Type B pancreatic cell (in vitro differentiated cells): ENCODE measurements around the gene ITPK1. TPM values are rescaled to one million over a fixed set of nuclear protein-coding genes. Genes with fewer than 3 reads are reported as not detected.

Source experiments
- DNase-seq: peaks from one replicate; pipeline ENCODE4 v3.0.0; 2021; ENCODE audit warnings: mixed read lengths; ENCODE audit not compliant: unreplicated experiment; ENCODE audit errors: extremely low spot score
- H3K27ac Mint-ChIP-seq: 2 replicates; pipeline ENCODE4 v1.8.0; 2021; ENCODE audit warnings: mild to moderate bottlenecking, mixed read lengths
- H3K27me3 Mint-ChIP-seq: 2 replicates; pipeline ENCODE4 v1.8.0; 2021; ENCODE audit warnings: mixed read lengths
- H3K36me3 Mint-ChIP-seq: 2 replicates; pipeline ENCODE4 v1.8.0; 2021; ENCODE audit warnings: mixed read lengths
- H3K4me1 Mint-ChIP-seq: one replicate; pipeline ENCODE4 v1.8.0; 2021; ENCODE audit warnings: mixed read lengths; ENCODE audit not compliant: unreplicated experiment
- H3K4me3 Mint-ChIP-seq: 2 replicates; pipeline ENCODE4 v1.8.0; 2021; ENCODE audit warnings: mild to moderate bottlenecking, mixed read lengths
- H3K9me3 Mint-ChIP-seq: 2 replicates; pipeline ENCODE4 v1.8.0; 2021; ENCODE audit warnings: mixed read lengths
- total RNA-seq: library from RNA; stranded (reverse); gene quantifications from 2 replicates; pipeline ENCODE4 v1.2.1, GENCODE V29; 2021; ENCODE audit warnings: low replicate concordance
- TF ChIP-seq, protein P1 (sequence below): fragments of 200-600 bp; sonication (generic); conservative IDR thresholded peaks from 2 replicates; pipeline ENCODE4 v1.5.0; 2021; ENCODE audit warnings: antibody characterized with exemption, mild to moderate bottlenecking

Gene ITPK1
- total RNA-seq, 1 donor from 2014 or later: 40.2 TPM

DNA sequence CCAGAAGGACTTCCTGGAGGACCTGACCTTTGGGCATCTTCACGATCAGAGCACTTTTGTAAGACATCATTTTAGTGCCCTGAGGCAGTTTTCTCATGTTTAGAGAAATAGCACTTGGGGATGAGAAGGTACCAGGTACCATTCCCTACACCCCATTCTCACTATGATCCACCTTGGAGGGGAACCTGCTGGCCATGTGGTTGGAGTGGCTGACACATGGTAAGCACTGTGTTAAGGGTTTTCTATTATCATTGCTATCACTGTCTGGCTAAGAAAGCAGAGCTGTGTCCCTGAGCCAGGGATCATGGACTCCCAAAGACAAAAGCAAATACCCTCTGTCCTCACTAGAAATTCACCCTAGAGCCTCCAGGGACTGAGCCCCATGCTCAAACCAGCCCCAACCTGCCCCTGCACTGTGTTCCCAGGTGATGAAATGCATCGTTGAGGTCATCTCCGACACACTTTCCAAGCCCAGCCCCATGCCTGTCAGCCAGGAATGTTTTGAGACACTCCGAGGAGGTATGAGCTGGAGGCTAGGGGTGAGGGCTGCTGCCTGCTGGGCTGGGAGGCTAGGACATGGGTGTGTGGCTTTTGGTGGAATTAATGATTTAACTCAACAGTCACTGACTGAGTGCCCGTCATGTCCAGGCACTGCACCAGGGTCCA, 189.4 kb downstream of the ITPK1 start:
- H3K9me3 Mint-ChIP-seq: no peaks in the 10 kb centered on the region
- H3K4me1 Mint-ChIP-seq: peaks cover 5% of the 10 kb centered on the region
- TF ChIP-seq, protein P1, sequence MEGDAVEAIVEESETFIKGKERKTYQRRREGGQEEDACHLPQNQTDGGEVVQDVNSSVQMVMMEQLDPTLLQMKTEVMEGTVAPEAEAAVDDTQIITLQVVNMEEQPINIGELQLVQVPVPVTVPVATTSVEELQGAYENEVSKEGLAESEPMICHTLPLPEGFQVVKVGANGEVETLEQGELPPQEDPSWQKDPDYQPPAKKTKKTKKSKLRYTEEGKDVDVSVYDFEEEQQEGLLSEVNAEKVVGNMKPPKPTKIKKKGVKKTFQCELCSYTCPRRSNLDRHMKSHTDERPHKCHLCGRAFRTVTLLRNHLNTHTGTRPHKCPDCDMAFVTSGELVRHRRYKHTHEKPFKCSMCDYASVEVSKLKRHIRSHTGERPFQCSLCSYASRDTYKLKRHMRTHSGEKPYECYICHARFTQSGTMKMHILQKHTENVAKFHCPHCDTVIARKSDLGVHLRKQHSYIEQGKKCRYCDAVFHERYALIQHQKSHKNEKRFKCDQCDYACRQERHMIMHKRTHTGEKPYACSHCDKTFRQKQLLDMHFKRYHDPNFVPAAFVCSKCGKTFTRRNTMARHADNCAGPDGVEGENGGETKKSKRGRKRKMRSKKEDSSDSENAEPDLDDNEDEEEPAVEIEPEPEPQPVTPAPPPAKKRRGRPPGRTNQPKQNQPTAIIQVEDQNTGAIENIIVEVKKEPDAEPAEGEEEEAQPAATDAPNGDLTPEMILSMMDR: no peak
- no peak for DNase-seq
- peaks cover 40% of the 10 kb centered on the region for H3K27me3 Mint-ChIP-seq
- peak overlapping the region; percentile 31 for H3K27ac Mint-ChIP-seq
- peak overlapping the region; percentile 25 for H3K4me3 Mint-ChIP-seq
- H3K36me3 Mint-ChIP-seq: no peaks in the 10 kb centered on the region

DNA sequence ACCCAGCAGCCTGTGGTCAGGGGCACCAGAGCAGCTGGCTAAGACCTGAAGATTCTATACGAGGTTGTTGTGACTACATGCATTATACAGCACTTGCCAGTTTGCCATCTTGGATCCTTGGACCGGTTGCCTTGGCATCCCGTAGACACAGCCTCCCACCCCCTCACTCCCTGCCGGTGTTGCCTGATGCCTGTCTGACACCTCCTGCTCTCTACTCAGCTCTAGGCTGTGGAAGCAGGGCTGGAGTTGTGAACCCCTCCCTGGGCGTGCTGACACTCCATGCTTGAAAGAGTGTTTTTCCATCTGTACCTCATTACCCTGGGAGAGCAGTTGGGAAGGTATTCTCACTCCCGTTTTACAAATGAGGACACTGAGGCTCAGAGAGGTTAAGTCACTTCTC, 190.3 kb downstream of the ITPK1 start:
- TF ChIP-seq, protein P1: no peak
- H3K9me3 Mint-ChIP-seq: no peaks in the 10 kb centered on the region
- DNase-seq: no peak
- H3K4me1 Mint-ChIP-seq: peaks cover 5% of the 10 kb centered on the region
- H3K27me3 Mint-ChIP-seq: peaks cover 48% of the 10 kb centered on the region
- peak overlapping the region; percentile 43 for H3K27ac Mint-ChIP-seq
- no peaks in the 10 kb centered on the region for H3K36me3 Mint-ChIP-seq
- peak overlapping the region; percentile 53 for H3K4me3 Mint-ChIP-seq

- peaks cover 5% of the 10 kb centered on the region for H3K4me1 Mint-ChIP-seq
- H3K9me3 Mint-ChIP-seq: no peaks in the 10 kb centered on the region
- H3K27me3 Mint-ChIP-seq: peaks cover 58% of the 10 kb centered on the region
- no peaks in the 10 kb centered on the region for H3K36me3 Mint-ChIP-seq
- TF ChIP-seq, protein P1: no peak
- H3K27ac Mint-ChIP-seq: no peak overlapping the region
- no peak for DNase-seq
- peak overlapping the region; percentile 62 for H3K4me3 Mint-ChIP-seq
Observed at GRCh38 chr14:92924247-92924646, 191.5 kb downstream of the ITPK1 start.

DNA sequence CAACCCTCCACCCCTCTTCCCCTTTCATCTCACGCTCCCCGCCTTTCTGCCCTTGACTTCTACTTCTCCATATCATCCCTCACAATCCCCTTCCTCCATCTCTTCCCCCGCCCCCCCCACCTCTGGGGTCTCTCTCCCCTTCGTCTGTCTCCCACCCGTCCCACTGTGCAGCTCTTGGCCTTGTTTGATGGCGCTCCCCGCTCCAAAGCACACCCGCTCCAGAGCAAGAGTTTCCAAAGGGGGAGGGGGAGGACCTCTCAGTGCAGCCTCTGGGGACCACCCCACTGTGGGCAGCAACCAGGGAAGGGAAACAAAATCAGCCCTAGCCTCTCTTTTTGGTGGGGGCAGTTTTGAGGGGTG, 192.0 kb downstream of the ITPK1 start:
- TF ChIP-seq, protein P1: no peak
- Mint-ChIP-seq H3K36me3 (no peaks in the 10 kb centered on the region), H3K27ac (no peak overlapping the region)

GRCh38 chr14:92922883-92923743, 192.6 kb downstream of the ITPK1 start, which contains the start of gene CHGA:
Gene CHGA (plus strand): TSS chr14:92923150. CDS start chr14:92923360, 210 bp downstream.
- peak within 1 kb of the TSS; percentile 86 for H3K4me3 Mint-ChIP-seq
- H3K27me3 Mint-ChIP-seq: peaks cover 66% of the 10 kb centered on the region

More for the DNA sequence above, 192.0 kb downstream of the ITPK1 start:
- no peaks in the 10 kb centered on the region for H3K9me3 Mint-ChIP-seq
- peaks cover 5% of the 10 kb centered on the region for H3K4me1 Mint-ChIP-seq
- H3K4me3 Mint-ChIP-seq: peak overlapping the region; percentile 62
- no peak for DNase-seq
- peaks cover 62% of the 10 kb centered on the region for H3K27me3 Mint-ChIP-seq

More at GRCh38 chr14:92922883-92923743, 192.6 kb downstream of the ITPK1 start, which contains the start of gene CHGA:
- TF ChIP-seq, protein P1: no peak
- Mint-ChIP-seq H3K27ac (peak within 1 kb of the TSS; percentile 93), H3K36me3 (no peaks in the 10 kb centered on the region), H3K4me1 (peaks cover 5% of the 10 kb centered on the region), H3K9me3 (no peaks in the 10 kb centered on the region)
- DNase-seq: peak; percentile 83
